ENCODE data around the gene RREB1. TPM values are rescaled to one million over a fixed set of nuclear protein-coding genes. Genes with fewer than 3 reads are reported as not detected.

The RREB1 gene
- polyA plus RNA-seq, 1 donor, result 18.1 TPM

GRCh38 chr6:7164536-7165001 lies 56.8 kb downstream of the RREB1 start:
- DNase-seq (ENCODE audit: low read depth), result no peak

GRCh38 chr6:7165002-7165889 lies 57.5 kb downstream of the RREB1 start:
- DNase-seq (ENCODE audit: low read depth), result no peak

GRCh38 chr6:7165890-7166267 lies 58.1 kb downstream of the RREB1 start:
- DNase-seq (ENCODE audit: low read depth), result no peak

- DNase-seq (ENCODE audit: low read depth), result no peak
Observed at GRCh38 chr6:7166410-7167293, 58.9 kb downstream of the RREB1 start.

GRCh38 chr6:7169296-7169721 lies 61.5 kb downstream of the RREB1 start:
- DNase-seq (ENCODE audit: low read depth), result no peak

- DNase-seq (ENCODE audit: low read depth), result no peak
Observed at GRCh38 chr6:7170117-7170732, 62.5 kb downstream of the RREB1 start.

GRCh38 chr6:7171119-7171518 lies 63.4 kb downstream of the RREB1 start:
- DNase-seq (ENCODE audit: low read depth), result no peak

GRCh38 chr6:7171733-7172132 lies 64.0 kb downstream of the RREB1 start:
- DNase-seq (ENCODE audit: low read depth), result no peak

GRCh38 chr6:7172649-7173048 lies 64.9 kb downstream of the RREB1 start:
- no peak for DNase-seq (ENCODE audit: low read depth)

- DNase-seq (ENCODE audit: low read depth), result no peak
Observed at GRCh38 chr6:7173843-7174503, 66.2 kb downstream of the RREB1 start.

GRCh38 chr6:7175462-7175861 lies 67.7 kb downstream of the RREB1 start:
- DNase-seq (ENCODE audit: low read depth), result no peak

GRCh38 chr6:7176208-7176607 lies 68.4 kb downstream of the RREB1 start:
- no peak for DNase-seq (ENCODE audit: low read depth)

GRCh38 chr6:7178280-7178679 lies 70.5 kb downstream of the RREB1 start:
- no peak for DNase-seq (ENCODE audit: low read depth)

- DNase-seq (ENCODE audit: low read depth), result no peak
Observed at GRCh38 chr6:7180751-7181150, 73.0 kb downstream of the RREB1 start.

- DNase-seq (ENCODE audit: low read depth), result no peak
Observed at GRCh38 chr6:7183707-7184106, 75.9 kb downstream of the RREB1 start.

GRCh38 chr6:7184502-7184901 lies 76.7 kb downstream of the RREB1 start:
- DNase-seq (ENCODE audit: low read depth), result no peak

- DNase-seq (ENCODE audit: low read depth), result no peak
Observed at GRCh38 chr6:7185561-7185960, 77.8 kb downstream of the RREB1 start.

GRCh38 chr6:7188492-7188891 lies 80.7 kb downstream of the RREB1 start:
- DNase-seq (ENCODE audit: low read depth), result no peak

- DNase-seq (ENCODE audit: low read depth), result no peak
Observed at GRCh38 chr6:7189101-7189758, 81.5 kb downstream of the RREB1 start.

GRCh38 chr6:7190791-7191190 lies 83.0 kb downstream of the RREB1 start:
- DNase-seq (ENCODE audit: low read depth), result no peak

GRCh38 chr6:7193122-7193521 lies 85.4 kb downstream of the RREB1 start:
- DNase-seq (ENCODE audit: low read depth), result no peak
